ENCODE measurements around the gene HDAC6.

The HDAC6 gene

GRCh38 chrX:48801280-48802088, at the start of gene HDAC6:
HDAC6 (plus strand) TSS chrX:48802067; CDS start chrX:48802693, 626 bp downstream.
- DNase-seq (ENCODE audit: low spot score), result peak; percentile 95

DNA sequence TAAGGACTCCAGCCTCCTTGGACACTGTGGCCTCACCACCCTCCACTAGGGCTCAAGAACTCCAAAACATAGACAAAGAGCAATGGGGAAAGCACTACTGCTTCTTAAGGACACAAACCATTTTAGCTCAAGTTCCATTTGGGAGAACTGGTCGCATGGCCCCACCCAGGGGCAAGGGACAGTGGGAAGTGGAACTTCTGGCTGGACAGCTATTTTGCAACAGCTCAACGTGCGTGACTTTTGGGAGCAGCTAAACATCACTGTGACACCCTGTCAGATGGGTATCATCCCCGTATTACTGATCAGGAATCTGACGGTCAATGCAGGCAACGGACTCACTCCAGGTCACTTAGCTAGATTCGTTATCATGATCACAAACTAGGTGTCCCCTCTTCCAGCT, 49.4 kb upstream of the HDAC6 start:
- no peak for DNase-seq (ENCODE audit: low spot score)

GRCh38 chrX:48753708-48754228, 48.1 kb upstream of the HDAC6 start:
- DNase-seq (ENCODE audit: low spot score), result no peak

- DNase-seq (ENCODE audit: low spot score), result no peak
These were observed 47.6 kb upstream of the HDAC6 start for GRCh38 chrX:48754238-48754637.

- no peak for DNase-seq (ENCODE audit: low spot score)
These were observed 40.0 kb upstream of the HDAC6 start, which contains the start of gene GLOD5 for GRCh38 chrX:48761674-48762471. GLOD5 (plus strand) TSS chrX:48761747; CDS start chrX:48761791, 44 bp downstream.

- no peak for DNase-seq (ENCODE audit: low spot score)
These were observed 32.6 kb upstream of the HDAC6 start for GRCh38 chrX:48769230-48769629.

- no peak for DNase-seq (ENCODE audit: low spot score)
These were observed 31.6 kb upstream of the HDAC6 start for GRCh38 chrX:48770296-48770695.

DNA sequence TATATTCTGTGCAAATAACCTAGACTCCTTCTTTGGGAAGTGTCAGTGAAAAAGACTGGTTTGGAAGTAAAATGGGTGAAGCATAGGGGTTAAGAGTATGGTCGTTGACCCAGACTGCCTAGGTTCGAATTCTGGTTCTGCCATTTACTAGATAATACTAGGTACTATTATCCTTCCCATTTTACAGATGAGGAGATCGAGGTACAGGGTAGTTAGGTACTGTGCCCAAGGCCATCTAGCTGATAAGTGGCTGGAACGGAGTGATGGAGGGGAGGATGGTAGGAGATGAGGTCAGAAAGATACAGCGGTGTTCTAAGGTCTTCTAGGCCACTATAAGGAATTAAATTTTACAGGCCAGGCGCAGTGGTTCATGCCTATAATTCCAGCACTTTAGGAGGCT, 29.3 kb upstream of the HDAC6 start:
- DNase-seq (ENCODE audit: low spot score), result no peak

GRCh38 chrX:48776818-48777439, 24.9 kb upstream of the HDAC6 start:
- no peak for DNase-seq (ENCODE audit: low spot score)

- DNase-seq (ENCODE audit: low spot score), result no peak
These were observed 22.5 kb upstream of the HDAC6 start for GRCh38 chrX:48779399-48779798.

- DNase-seq (ENCODE audit: low spot score), result no peak
These were observed 20.2 kb upstream of the HDAC6 start for GRCh38 chrX:48781705-48782104.

DNA sequence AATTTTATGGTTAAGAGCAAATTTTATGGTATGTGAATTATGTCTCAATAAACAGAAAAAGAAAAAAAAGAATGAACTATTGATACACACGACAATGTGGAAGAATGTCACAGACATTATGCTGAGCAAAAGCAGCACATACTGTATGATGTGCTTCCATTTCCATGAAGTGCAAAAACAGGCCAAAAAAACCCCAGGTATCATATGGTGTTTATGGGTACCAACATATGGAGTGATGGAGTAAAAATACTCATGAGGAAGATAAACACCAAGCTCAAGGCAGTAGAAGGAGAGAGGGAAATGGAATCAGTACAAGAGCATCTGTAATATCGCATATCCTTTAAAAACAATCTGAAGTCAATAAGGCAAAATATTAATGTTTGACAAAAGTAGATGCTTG, 19.7 kb upstream of the HDAC6 start:
- no peak for DNase-seq (ENCODE audit: low spot score)

DNA sequence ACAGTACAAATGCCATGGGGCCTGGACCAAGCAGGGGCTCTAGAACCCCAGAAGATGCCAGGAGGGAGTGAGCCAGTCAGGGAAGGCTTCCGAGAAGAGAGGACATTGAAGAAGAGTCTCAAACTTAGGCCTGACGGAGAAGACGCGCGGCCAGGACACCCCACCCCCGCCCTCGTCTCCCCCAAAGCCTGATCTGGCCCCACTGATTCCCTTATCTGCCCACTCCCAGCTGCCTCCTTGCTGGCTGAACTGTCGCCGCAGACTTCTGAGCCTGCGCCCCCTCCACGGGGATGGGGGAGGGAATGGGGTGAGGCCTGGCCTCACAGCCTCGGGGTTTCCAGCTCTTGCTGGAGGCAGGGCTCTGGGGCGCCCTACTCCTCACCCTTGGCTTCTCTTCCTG, 19.1 kb upstream of the HDAC6 start:
- no peak for DNase-seq (ENCODE audit: low spot score)

DNA sequence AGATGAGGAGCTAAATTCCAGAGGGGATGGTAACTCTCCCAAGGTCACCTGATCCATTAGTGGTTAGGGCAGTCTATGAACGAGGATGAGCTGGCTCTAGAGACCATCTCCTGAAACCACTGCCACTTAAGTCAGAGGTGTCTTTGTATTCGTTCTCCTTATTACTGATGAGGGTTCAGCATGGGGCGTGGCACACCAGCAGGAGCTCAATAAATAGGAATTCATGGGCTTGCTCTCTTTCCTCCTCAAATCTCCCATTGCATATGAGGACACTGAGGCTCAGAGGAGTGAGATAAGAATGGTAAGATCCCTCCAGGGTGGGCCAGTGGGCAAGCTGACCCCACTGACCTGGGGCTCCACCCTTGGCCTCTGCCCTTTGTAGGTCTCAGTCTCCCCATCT, 17.1 kb upstream of the HDAC6 start:
- no peak for DNase-seq (ENCODE audit: low spot score)

GRCh38 chrX:48785186-48785539, 16.7 kb upstream of the HDAC6 start:
- no peak for DNase-seq (ENCODE audit: low spot score)

DNA sequence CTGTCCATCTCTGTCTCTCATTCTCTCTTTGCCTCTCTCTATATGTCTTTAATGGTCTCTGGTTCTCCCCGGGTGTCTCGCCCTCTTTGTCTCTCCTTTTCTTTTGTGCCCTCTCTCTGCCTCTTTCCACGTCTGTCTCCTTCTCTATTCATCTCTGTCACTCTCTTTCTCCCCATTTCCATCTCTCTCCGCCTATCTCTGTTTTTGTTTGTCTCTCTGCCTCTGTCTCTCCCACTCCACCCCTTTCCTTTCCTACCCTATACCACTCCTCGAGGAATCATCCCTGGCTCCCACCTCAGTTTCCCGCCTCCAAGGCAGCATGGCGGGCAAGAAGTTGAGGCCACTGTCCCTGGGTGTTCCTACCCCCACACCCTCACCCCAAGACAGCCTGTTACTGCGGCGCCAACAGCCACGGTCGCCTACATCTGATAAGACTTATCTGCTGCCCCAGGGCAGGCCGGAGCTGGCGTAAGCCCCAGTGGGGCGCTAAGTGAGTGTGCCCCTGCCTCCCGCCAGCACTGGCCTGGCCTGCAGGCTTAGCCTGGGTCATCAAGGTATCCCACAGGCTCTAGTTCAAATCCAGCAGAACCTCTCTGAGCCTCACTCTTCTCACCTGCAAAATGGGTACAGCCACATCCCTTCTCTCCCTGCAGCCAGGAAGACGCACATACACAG, 16.2 kb upstream of the HDAC6 start:
- no peak for DNase-seq (ENCODE audit: low spot score)

DNA sequence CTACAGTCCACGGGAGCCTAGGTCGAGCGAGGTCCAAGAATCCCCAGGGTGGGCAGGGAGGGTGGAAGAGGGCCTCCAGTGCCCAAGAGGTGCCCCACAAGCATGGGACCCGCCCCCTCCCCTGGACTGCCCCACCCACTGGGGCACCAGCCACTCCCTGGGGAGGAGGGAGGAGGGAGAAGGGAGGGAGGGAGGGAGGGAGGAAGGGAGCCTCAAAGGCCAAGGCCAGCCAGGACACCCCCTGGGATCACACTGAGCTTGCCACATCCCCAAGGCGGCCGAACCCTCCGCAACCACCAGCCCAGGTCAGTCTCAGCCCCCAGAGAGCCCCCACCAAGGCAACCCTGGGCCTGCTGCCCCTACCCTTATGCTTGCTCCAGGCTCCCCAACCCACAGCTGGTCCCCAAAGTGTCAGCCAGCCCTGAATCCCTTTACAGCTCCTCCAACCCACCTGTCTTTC, 15.5 kb upstream of the HDAC6 start, which contains the start of gene GATA1:
GATA1 (plus strand) TSS at position 250 of the 460 bp plus-strand sequence. CDS start 4,520 bp downstream, outside the sequence.
- DNase-seq (ENCODE audit: low spot score), result no peak

DNA sequence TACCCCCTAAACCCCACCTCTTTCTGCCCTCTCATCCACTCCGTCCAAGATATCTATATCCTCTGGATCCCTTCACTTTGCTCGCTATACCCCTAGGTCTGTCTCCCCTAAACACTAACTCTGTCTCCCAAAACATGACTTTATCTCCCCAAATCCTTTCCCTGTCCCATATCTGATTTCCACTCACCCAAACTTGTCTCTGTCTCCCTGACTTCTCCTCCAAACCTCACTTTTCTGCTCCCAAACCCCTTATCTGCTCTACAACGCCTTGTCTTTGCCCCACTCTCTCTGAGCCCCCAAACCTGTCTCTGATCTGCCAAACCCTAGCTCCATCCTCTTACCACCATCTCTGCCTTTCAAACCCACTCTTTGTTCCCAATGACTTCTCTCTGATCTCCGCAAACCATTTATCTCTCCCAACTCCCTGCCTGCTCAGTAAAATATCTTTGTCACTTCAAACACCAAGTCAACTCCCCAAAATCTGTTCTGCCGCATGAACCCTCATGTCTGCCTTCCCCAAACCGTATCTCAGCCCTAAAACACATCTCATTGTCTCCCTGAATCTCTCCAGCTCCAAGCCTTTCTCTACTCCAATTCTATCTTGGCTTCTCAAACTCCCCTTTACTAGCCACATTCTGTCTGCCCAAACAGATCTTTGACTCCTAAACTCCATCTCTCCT, 14.9 kb upstream of the HDAC6 start:
- DNase-seq (ENCODE audit: low spot score), result no peak

GRCh38 chrX:48787505-48788443, 14.1 kb upstream of the HDAC6 start:
- DNase-seq (ENCODE audit: low spot score), result no peak
